ENCODE data around the gene HIPK4. TPM values are rescaled to one million over a fixed set of nuclear protein-coding genes. Genes with fewer than 3 reads are reported as not detected.

HIPK4 gene
- total RNA-seq, 1 donor from 2014 or later, result not detected

DNA sequence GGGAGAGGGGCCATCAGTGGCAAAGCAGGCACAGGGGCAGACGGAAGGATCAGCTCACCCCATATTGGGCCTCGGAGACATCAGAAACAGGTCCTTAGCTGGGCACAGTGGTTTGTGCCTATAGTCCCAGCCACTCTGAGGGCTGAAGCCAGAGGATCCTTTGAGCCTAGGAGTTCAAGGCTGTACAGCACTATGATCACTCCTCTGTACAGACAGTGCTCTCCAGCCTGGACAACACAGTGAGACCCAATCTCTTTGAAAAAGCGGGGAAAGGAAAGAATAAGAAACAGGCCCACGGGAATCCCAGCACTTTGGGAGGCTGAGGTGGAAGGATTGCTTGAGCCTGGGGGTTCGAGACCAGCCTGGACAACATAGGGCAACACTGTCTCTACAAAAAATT lies 29.8 kb upstream of the HIPK4 start:
- H3K4me3 ChIP-seq (ENCODE audit: low read depth, low read length), result no peak overlapping the region
- no peak for DNase-seq (ENCODE audit: low read depth)
- no peak for TF ChIP-seq CTCF (conservative IDR thresholded peaks at IDR 0.05; ENCODE audit: low read depth, low read length)

DNA sequence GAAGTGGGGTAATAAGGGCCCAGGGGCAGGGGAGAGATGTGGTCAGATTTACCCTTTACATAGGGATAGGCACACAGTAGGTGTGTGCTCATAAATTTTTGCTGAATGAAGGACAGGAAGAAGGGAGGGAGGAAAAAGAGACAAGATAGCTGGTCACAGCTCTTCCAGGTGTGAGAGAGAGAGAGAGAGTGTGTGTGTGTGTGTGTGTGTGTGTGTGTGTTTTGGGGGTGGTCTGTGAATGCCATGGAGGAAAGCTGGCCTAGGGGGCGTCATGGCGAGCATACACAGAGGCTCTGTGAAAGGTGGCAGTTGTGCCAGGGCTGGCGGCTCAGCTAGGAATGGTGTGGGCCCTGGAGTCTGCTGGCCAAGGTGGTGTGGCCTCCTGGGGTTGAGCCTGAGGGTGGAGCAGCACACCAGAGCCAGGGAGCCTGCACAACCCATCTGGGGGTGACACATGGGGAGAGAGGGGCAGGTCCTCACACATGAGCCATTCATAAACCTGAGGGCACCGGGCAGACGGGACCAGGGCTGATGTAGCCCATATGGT lies 29.2 kb upstream of the HIPK4 start:
- no peak for TF ChIP-seq CTCF (conservative IDR thresholded peaks at IDR 0.05; ENCODE audit: low read depth, low read length)
- DNase-seq (ENCODE audit: low read depth), result no peak
- H3K4me3 ChIP-seq (ENCODE audit: low read depth, low read length), result no peak overlapping the region

GRCh38 chr19:40418040-40418439 lies 28.1 kb upstream of the HIPK4 start:
- DNase-seq (ENCODE audit: low read depth), result no peak
- H3K4me3 ChIP-seq (ENCODE audit: low read depth, low read length), result no peak overlapping the region
- TF ChIP-seq CTCF (conservative IDR thresholded peaks at IDR 0.05; ENCODE audit: low read depth, low read length), result no peak

DNA sequence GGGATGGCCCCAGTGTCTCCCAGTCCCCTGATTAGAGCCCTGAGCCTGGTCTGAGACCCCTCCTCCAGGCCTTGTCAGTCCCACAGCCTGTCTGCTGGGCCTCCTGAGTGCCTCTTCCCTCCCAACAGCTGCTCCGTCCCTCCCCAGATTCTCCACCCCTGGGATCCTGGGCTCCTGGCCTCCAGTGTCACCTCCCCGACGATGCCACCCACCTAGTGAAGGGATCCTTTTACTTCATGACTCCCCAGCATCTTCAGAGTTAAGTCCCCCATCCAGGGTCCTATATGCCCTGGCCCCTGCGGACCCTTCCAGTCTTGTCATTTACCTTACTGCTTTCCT lies 27.6 kb upstream of the HIPK4 start:
- no peak for DNase-seq (ENCODE audit: low read depth)
- no peak overlapping the region for H3K4me3 ChIP-seq (ENCODE audit: low read depth, low read length)
- TF ChIP-seq CTCF (conservative IDR thresholded peaks at IDR 0.05; ENCODE audit: low read depth, low read length), result no peak

- H3K4me3 ChIP-seq (ENCODE audit: low read depth, low read length), result no peak overlapping the region
- TF ChIP-seq CTCF (conservative IDR thresholded peaks at IDR 0.05; ENCODE audit: low read depth, low read length), result no peak
- no peak for DNase-seq (ENCODE audit: low read depth)
Measured at GRCh38 chr19:40416918-40417642, 27.1 kb upstream of the HIPK4 start.

- TF ChIP-seq CTCF (conservative IDR thresholded peaks at IDR 0.05; ENCODE audit: low read depth, low read length), result no peak
- no peak for DNase-seq (ENCODE audit: low read depth)
- H3K4me3 ChIP-seq (ENCODE audit: low read depth, low read length), result no peak overlapping the region
Measured at GRCh38 chr19:40415768-40416167, 25.8 kb upstream of the HIPK4 start.

Data from epithelial cell of proximal tubule (primary cell).